HepG2 (cell line): ENCODE results near the gene SLC43A1. TPM values are rescaled to one million over a fixed set of nuclear protein-coding genes. Genes with fewer than 3 reads are reported as not detected.

Source experiments
- ADNP ChIP-seq: sonication (generic); formaldehyde crosslinking; IDR thresholded peaks from 2 replicates; pipeline ENCODE4 v1.4.0; 2020; ENCODE audit warnings: missing genetic modification reagents
- DNMT3B ChIP-seq: conservative IDR thresholded peaks from 2 replicates; pipeline ENCODE4 v1.6.1; 2016; ENCODE audit warnings: missing biosample characterization, control low read depth
- FOXK1 ChIP-seq: sonication (generic); formaldehyde crosslinking; IDR thresholded peaks from 2 replicates; pipeline ENCODE4 v1.4.0; 2020; ENCODE audit warnings: low read depth, missing genetic modification reagents, borderline replicate concordance
- FOXK2 ChIP-seq: fragments of 450-650 bp; IDR thresholded peaks from 2 replicates; pipeline ENCODE4 v1.6.1; 2016
- GZF1 ChIP-seq: sonication (generic); formaldehyde crosslinking; IDR thresholded peaks from 2 replicates; pipeline ENCODE4 v1.5.1; 2020; ENCODE audit warnings: mild to moderate bottlenecking, missing genetic modification reagents
- HHEX ChIP-seq: IDR thresholded peaks from 2 replicates; pipeline ENCODE4 v1.6.1; 2016; ENCODE audit warnings: control low read depth
- MBNL3 ChIP-seq: fragments of 250-450 bp; sonication (Bioruptor Pico); conservative IDR thresholded peaks from 2 replicates; pipeline ENCODE4 v1.8.0; 2022; ENCODE audit warnings: mild to moderate bottlenecking, inconsistent platforms
- MIER3 ChIP-seq: IDR thresholded peaks from 2 replicates; pipeline ENCODE4 v1.6.1; 2016; ENCODE audit warnings: missing compliant biosample characterization, borderline replicate concordance
- NR2F2 ChIP-seq: IDR thresholded peaks from 2 replicates; pipeline ENCODE4 v1.6.1; 2012; ENCODE audit warnings: low read depth, inconsistent platforms, borderline replicate concordance
- PHF5A ChIP-seq: IDR thresholded peaks from one replicate; pipeline ENCODE4 v1.6.1; 2018; ENCODE audit warnings: low read depth, missing genetic modification reagents; ENCODE audit not compliant: unreplicated experiment
- RXRB ChIP-seq: IDR thresholded peaks from 2 replicates; pipeline ENCODE4 v1.6.1; 2016; ENCODE audit warnings: borderline replicate concordance, missing genetic modification reagents, missing compliant biosample characterization
- SUZ12 ChIP-seq: fragments of 150-350 bp; IDR thresholded peaks from 2 replicates; pipeline ENCODE4 v1.6.1; 2014; ENCODE audit warnings: low read depth, low read length
- TOE1 ChIP-seq: sonication (generic); formaldehyde crosslinking; IDR thresholded peaks from 2 replicates; pipeline ENCODE4 v1.4.0; 2020; ENCODE audit warnings: mild to moderate bottlenecking, missing genetic modification reagents
- TRAFD1 ChIP-seq: sonication (generic); formaldehyde crosslinking; IDR thresholded peaks from 2 replicates; pipeline ENCODE4 v1.5.1; 2020; ENCODE audit warnings: missing genetic modification reagents, mild to moderate bottlenecking, borderline replicate concordance
- U2AF2 ChIP-seq: fragments of 200-400 bp; formaldehyde crosslinking; IDR thresholded peaks from 2 replicates; pipeline ENCODE4 v1.6.1; 2017; ENCODE audit warnings: low read depth, mild to moderate bottlenecking, low read length
- WIZ ChIP-seq: sonication (generic); formaldehyde crosslinking; IDR thresholded peaks from 2 replicates; pipeline ENCODE4 v1.5.1; 2020; ENCODE audit warnings: mild to moderate bottlenecking, missing genetic modification reagents
- ZNF275 ChIP-seq: sonication (generic); formaldehyde crosslinking; IDR thresholded peaks from 2 replicates; pipeline ENCODE4 v1.8.0; 2022; ENCODE audit warnings: missing genetic modification reagents, mild to moderate bottlenecking, inconsistent platforms, borderline replicate concordance
- ZNF44 ChIP-seq: sonication (generic); formaldehyde crosslinking; IDR thresholded peaks from 2 replicates; pipeline ENCODE4 v1.5.1; 2020; ENCODE audit warnings: mild to moderate bottlenecking, missing genetic modification reagents
- ZNF841 ChIP-seq: sonication (generic); formaldehyde crosslinking; IDR thresholded peaks from 2 replicates; pipeline ENCODE4 v1.8.1; 2023; ENCODE audit warnings: missing genetic modification reagents, borderline replicate concordance
- ZSCAN20 ChIP-seq: sonication (generic); formaldehyde crosslinking; IDR thresholded peaks from 2 replicates; pipeline ENCODE4 v1.4.0; 2020; ENCODE audit warnings: missing genetic modification reagents, mild to moderate bottlenecking, borderline replicate concordance
- polyA plus RNA-seq, 8 experiments: library from polyadenylated mRNA; depleted of rRNA in 3 of 8; stranded (reverse) in 7 of 8; unstranded in 1 of 8; fragments of >200 nt; fragmentation: Illumina TruSeq in 4 of 8; extraction: Trizol in 4 of 8; gene quantifications; 2 replicates each; pipeline versions ENCODE4 v1.2.1 to v1.2.3, GENCODE V29; 2011 to 2016; ENCODE audit warnings: low read depth in 4 of 8, missing spikeins in 1 of 8, mixed read lengths in 1 of 8; ENCODE audit not compliant: insufficient read depth in 1 of 8
- total RNA-seq, 5 experiments: library from RNA; depleted of rRNA; stranded (reverse); fragments of >200 nt; fragmentation: Illumina TruSeq; extraction: Trizol; gene quantifications; 2 replicates each; pipeline ENCODE4 v1.2.3, GENCODE V29; 2016; ENCODE audit warnings: low read depth in 1 of 5
- TF ChIP-seq, protein P1 (sequence below): fragments of 450-650 bp; IDR thresholded peaks from 2 replicates; pipeline ENCODE4 v1.6.1; 2017
- TF ChIP-seq, protein P2 (sequence below): sonication (generic); formaldehyde crosslinking; IDR thresholded peaks from 2 replicates; pipeline ENCODE4 v1.5.1; 2020; ENCODE audit warnings: mild to moderate bottlenecking, missing genetic modification reagents

SLC43A1 gene
- total and polyA plus RNA-seq, 2 of the 13 experiments (the other 11 are each of a cell fraction or from before 2014, with no cell fraction given), result 72.3 to 87.6 TPM

GRCh38 chr11:57515332-57516060 lies at the start of gene SLC43A1 (continued):
- TF ChIP-seq, protein P1, sequence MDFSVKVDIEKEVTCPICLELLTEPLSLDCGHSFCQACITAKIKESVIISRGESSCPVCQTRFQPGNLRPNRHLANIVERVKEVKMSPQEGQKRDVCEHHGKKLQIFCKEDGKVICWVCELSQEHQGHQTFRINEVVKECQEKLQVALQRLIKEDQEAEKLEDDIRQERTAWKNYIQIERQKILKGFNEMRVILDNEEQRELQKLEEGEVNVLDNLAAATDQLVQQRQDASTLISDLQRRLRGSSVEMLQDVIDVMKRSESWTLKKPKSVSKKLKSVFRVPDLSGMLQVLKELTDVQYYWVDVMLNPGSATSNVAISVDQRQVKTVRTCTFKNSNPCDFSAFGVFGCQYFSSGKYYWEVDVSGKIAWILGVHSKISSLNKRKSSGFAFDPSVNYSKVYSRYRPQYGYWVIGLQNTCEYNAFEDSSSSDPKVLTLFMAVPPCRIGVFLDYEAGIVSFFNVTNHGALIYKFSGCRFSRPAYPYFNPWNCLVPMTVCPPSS, result no peak
- 0 out of 2 replicates have a peak, but pooled peaks have one; percentile 44 for TF ChIP-seq DNMT3B (CRISPR knock-in tag)
- no peak for TF ChIP-seq GZF1 (CRISPR knock-in tag)
- TF ChIP-seq ZNF44, result no peak
- TF ChIP-seq, protein P2, sequence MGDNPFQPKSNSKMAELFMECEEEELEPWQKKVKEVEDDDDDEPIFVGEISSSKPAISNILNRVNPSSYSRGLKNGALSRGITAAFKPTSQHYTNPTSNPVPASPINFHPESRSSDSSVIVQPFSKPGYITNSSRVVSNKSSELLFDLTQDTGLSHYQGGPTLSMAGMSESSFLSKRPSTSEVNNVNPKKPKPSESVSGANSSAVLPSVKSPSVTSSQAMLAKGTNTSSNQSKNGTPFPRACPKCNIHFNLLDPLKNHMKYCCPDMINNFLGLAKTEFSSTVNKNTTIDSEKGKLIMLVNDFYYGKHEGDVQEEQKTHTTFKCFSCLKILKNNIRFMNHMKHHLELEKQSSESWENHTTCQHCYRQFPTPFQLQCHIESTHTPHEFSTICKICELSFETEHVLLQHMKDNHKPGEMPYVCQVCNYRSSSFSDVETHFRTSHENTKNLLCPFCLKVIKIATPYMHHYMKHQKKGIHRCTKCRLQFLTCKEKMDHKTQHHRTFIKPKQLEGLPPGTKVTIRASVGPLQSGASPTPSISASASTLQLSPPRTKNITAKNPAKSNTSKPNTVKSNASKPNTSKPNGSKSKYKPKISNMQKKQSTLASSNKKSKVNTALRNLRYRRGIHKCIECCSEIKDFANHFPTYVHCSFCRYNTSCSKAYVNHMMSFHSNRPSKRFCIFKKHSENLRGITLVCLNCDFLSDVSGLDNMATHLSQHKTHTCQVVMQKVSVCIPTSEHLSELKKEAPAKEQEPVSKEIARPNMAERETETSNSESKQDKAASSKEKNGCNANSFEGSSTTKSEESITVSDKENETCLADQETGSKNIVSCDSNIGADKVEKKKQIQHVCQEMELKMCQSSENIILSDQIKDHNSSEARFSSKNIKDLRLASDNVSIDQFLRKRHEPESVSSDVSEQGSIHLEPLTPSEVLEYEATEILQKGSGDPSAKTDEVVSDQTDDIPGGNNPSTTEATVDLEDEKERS (CRISPR knock-in tag), result no peak
- no peak for TF ChIP-seq SUZ12
- no peak for TF ChIP-seq ZNF841 (CRISPR knock-in tag)
- TF ChIP-seq ZSCAN20 (CRISPR knock-in tag), result no peak
- TF ChIP-seq MIER3 (CRISPR knock-in tag), result peak; percentile 20; the same call in 1 of the 2 replicates
- TF ChIP-seq ZNF275 (CRISPR knock-in tag), result no peak; the same call in 1 of the 2 replicates
- no peak for TF ChIP-seq ADNP (CRISPR knock-in tag)
- TF ChIP-seq HHEX, result no peak
- 0 out of 2 replicates have a peak, but pooled peaks have one; percentile 39 for TF ChIP-seq RXRB (CRISPR knock-in tag)
- no peak for TF ChIP-seq MBNL3
- TF ChIP-seq WIZ (CRISPR knock-in tag), result 0 out of 2 replicates have a peak, but pooled peaks have one; percentile 49
- TF ChIP-seq PHF5A (CRISPR knock-in tag), result no peak
- no peak for TF ChIP-seq TOE1 (CRISPR knock-in tag)
- TF ChIP-seq FOXK1, result no peak; the same call in 1 of the 2 replicates
- TF ChIP-seq FOXK2, result no peak
- peak; percentile 28; the same call in 1 of the 2 replicates for TF ChIP-seq TRAFD1 (CRISPR knock-in tag)
- no peak for TF ChIP-seq U2AF2
- TF ChIP-seq NR2F2, result no peak
